Body of pancreas (tissue), 4 donors: Measurements from ENCODE around the gene EVA1C. TPM values are rescaled to one million over a fixed set of nuclear protein-coding genes. Genes with fewer than 3 reads are reported as not detected.

Source experiments
- ATAC-seq: fragments of 150-250 bp; one replicate; pipeline ENCODE4 v1.9.1; 2016
- DNase-seq, 4 donors: peaks; one replicate each; pipeline ENCODE4 v3.0.0-alpha.2; 2019
- H3K27ac ChIP-seq, 4 donors: fragments of 200-600 bp; sonication (generic); 1 replicate in 3 of 4; 2 replicates in 1 of 4; pipeline versions ENCODE4 v1.5.1 to v1.6.1; 2016 to 2019; ENCODE audit warnings: mild to moderate bottlenecking in 1 of 4, mixed read lengths in 1 of 4, moderate library complexity in 1 of 4
- H3K27me3 ChIP-seq, 2 donors: fragments of 200-600 bp; sonication (generic); one replicate each; pipeline ENCODE4 v1.6.0; 2016; ENCODE audit warnings: mild to moderate bottlenecking in 1 of 2
- H3K36me3 ChIP-seq, 2 donors: fragments of 200-600 bp; sonication (generic); replicated peaks in 1 of 2; 2 replicates each; pipeline ENCODE4 v1.5.1; 2016; ENCODE audit warnings: low read depth in 2 of 2; ENCODE audit not compliant: insufficient read depth in 1 of 2
- H3K4me1 ChIP-seq: fragments of 200-600 bp; sonication (generic); one replicate; pipeline ENCODE4 v1.6.0; 2016
- H3K4me3 ChIP-seq, 2 donors: fragments of 200-600 bp; sonication (generic); 1 replicate in 1 of 2; 2 replicates in 1 of 2; pipeline ENCODE4 v1.5.1; 2016 to 2019
- H3K9me3 ChIP-seq, 3 donors: fragments of 200-600 bp; sonication (generic); 1 replicate in 2 of 3; 2 replicates in 1 of 3; pipeline ENCODE4 v1.5.1; 2016
- POLR2A ChIP-seq, 3 donors: fragments of 450-650 bp; IDR thresholded peaks; one replicate each; pipeline ENCODE4 v1.6.1; 2016; ENCODE audit warnings: antibody characterized with exemption in 3 of 3, mild to moderate bottlenecking in 2 of 3
- WGBS, 2 donors: methylation state at CpG; one replicate each; pipeline ENCODE4 v1.1.5; 2017; 5-methylcytosine and 5-hydroxymethylcytosine counted together
- intact Hi-C: fragments of 100-400 bp; cut with DNase I; formaldehyde crosslinking; loops from one replicate; pipeline ENCODE4 v1.15.1; 2023
- total RNA-seq, 2 donors: library from RNA; depleted of rRNA; stranded (reverse); fragments of >200 nt; gene quantifications; one replicate each; pipeline ENCODE4 v1.1.0, GENCODE V29; 2016
- TF ChIP-seq, protein P1 (sequence below), 7 experiments: fragments of 450-650 bp in 4 of 7; fragments of 200-600 bp in 3 of 7; sonication (generic) in 3 of 7; IDR thresholded peaks; one replicate each; pipeline ENCODE4 v1.5.1; 2016 to 2019; ENCODE audit warnings: antibody characterized with exemption in 7 of 7

EVA1C gene
- total RNA-seq, 2 donors from 2014 or later = 16.5 to 24.4 TPM

DNA sequence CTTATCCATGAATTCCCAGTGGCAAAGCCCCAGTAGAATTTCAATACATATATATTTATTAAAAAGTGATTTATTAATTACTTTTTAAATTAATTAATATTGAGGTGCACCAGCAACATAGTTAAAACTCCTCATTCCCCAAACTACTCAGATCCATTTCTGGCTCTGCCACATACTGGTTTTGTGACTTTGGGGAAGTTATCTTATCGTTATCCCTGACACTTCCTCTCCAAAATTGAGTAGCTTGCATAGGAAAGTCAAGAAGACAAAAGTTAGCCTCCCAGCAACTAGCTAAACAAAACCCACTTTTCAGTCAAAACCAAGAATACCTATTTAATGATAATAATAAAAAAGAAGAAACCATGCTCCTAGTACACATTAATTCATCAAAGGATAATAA is 136.9 kb downstream of the EVA1C start:
- no peak for ATAC-seq
- no peaks in the 10 kb centered on the region for H3K27me3 ChIP-seq
- no peak for DNase-seq
- no peak for TF ChIP-seq POLR2A (IDR thresholded peaks at IDR 0.05)
- TF ChIP-seq, protein P1, sequence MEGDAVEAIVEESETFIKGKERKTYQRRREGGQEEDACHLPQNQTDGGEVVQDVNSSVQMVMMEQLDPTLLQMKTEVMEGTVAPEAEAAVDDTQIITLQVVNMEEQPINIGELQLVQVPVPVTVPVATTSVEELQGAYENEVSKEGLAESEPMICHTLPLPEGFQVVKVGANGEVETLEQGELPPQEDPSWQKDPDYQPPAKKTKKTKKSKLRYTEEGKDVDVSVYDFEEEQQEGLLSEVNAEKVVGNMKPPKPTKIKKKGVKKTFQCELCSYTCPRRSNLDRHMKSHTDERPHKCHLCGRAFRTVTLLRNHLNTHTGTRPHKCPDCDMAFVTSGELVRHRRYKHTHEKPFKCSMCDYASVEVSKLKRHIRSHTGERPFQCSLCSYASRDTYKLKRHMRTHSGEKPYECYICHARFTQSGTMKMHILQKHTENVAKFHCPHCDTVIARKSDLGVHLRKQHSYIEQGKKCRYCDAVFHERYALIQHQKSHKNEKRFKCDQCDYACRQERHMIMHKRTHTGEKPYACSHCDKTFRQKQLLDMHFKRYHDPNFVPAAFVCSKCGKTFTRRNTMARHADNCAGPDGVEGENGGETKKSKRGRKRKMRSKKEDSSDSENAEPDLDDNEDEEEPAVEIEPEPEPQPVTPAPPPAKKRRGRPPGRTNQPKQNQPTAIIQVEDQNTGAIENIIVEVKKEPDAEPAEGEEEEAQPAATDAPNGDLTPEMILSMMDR (IDR thresholded peaks at IDR 0.05) = no peak
- intact Hi-C loops = no loop called here
- no peaks in the 10 kb centered on the region for H3K4me1 ChIP-seq
- no peaks in the 10 kb centered on the region for H3K9me3 ChIP-seq
- no peak overlapping the region for H3K4me3 ChIP-seq
- 57 to 65% methylated on average over 1 of the region's 1 CpG for WGBS, 2 donors
- no peak overlapping the region for H3K27ac ChIP-seq
- no peaks in the 10 kb centered on the region for H3K36me3 ChIP-seq

DNA sequence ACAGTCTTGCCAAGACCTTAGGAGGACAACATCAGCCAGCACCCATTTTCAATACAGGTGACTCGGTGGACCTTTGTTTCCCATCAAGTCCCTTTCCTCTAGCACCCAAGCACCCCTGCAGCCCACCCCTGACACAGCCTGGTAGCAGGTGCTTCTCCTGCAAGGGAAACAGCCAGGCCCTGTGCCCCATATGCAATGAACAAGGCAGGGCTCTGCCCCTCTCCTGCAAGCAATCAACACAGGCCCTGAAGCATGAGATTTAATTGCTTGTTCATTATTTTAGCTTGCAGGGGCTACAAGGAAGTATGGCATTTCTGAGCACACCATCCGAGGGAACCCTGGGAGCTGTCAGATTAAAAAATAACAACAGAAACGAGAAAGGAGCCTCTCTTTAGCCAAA is 137.4 kb downstream of the EVA1C start:
- Histone ChIP-seq H3K4me1 (no peaks in the 10 kb centered on the region), H3K36me3 (no peaks in the 10 kb centered on the region), H3K4me3 (no peak overlapping the region), H3K27me3 (no peaks in the 10 kb centered on the region), H3K27ac (no peak overlapping the region), H3K9me3 (no peaks in the 10 kb centered on the region)
- DNase-seq (no peak), ATAC-seq (no peak)
- TF ChIP-seq POLR2A (IDR thresholded peaks at IDR 0.05) = no peak
- TF ChIP-seq, protein P1 (IDR thresholded peaks at IDR 0.05) = no peak
- intact Hi-C loops = no loop called here
- 50 to 69% methylated on average over 3 of the region's 3 CpGs for WGBS, 2 donors

DNA sequence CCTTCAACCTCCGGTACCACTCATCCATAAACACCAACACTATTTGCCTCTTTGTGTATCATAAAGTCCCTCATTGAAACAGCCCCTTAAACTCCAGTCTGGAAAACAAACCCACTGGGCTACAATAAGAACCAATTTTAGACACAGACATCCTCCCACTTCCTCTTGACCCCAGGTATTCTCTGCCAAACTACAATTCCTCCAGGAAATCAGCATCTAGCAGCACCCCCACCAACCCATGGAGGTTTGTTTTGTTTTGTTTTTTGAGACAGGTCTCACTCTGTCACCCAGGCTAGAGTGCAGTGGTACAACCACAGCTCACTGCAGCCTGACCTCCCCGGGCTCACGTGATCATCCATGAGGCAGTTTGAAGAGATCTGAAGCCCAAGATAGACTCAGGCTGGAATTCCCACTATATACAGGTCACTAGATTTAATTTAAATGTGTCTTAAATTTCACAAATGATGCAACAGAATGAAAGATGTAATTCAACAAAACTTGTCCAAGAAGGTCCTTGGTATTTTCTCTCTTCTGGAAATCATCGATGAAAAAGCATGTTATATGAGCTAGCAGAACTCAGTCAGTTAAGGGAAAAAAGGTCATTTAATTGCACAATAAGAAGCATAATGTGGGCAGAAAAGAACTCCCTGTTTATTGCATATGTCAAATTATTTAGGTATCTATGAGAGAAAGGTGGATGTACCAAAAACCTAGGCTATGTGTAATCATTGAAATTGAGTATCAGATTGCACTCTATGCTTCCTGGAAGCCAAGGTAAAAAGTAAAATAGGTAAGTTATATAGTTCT is 142.5 kb downstream of the EVA1C start:
- no peaks in the 10 kb centered on the region for H3K9me3 ChIP-seq
- WGBS, 2 donors = 84 to 91% methylated on average over 4 of the region's 4 CpGs

DNA sequence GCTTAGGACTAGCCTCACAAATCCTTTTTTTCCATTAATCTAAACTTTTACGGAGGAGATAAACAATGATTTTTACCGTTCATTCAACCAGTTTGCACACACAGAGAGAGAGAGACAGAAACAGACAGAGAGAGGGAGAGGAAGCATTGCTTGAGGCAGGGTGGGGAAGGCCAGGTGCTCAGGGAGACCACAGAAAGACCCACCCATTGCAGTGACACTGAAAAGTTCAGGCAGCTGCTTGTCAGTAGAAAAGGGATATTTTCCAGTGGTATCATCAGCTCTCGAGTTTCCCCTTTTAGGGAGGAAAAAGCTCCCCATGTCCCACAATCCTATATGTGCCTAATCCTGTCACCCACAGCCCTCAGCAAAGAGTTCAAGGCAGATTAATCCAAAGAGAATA is 145.6 kb downstream of the EVA1C start:
- Histone ChIP-seq H3K4me3 (no peak overlapping the region), H3K36me3 (no peaks in the 10 kb centered on the region), H3K27me3 (no peaks in the 10 kb centered on the region), H3K9me3 (no peaks in the 10 kb centered on the region), H3K27ac (no peak overlapping the region), H3K4me1 (no peaks in the 10 kb centered on the region)
- intact Hi-C loops = no loop called here
- DNase-seq = no peak
- WGBS, 2 donors = 70% methylated on average over 3 of the region's 3 CpGs
- TF ChIP-seq POLR2A (IDR thresholded peaks at IDR 0.05) = no peak
- TF ChIP-seq, protein P1 (IDR thresholded peaks at IDR 0.05) = no peak
- no peak for ATAC-seq

More for the DNA sequence above, 142.5 kb downstream of the EVA1C start:
- no peak for ATAC-seq
- Histone ChIP-seq H3K27me3 (no peaks in the 10 kb centered on the region), H3K36me3 (no peaks in the 10 kb centered on the region), H3K4me1 (no peaks in the 10 kb centered on the region), H3K27ac (no peak overlapping the region), H3K4me3 (no peak overlapping the region)
- intact Hi-C loops = no loop called here
- TF ChIP-seq POLR2A (IDR thresholded peaks at IDR 0.05) = no peak
- TF ChIP-seq, protein P1 (IDR thresholded peaks at IDR 0.05) = no peak
- no peak for DNase-seq
